Breast epithelium (tissue), 3 donors: ENCODE data around the gene BRME1.

ENCODE experiments used
- CTCF ChIP-seq, 3 donors: fragments of 450-650 bp; IDR thresholded peaks; one replicate each; pipeline ENCODE4 v1.5.1; 2016 to 2017; ENCODE audit warnings: antibody characterized with exemption in 3 of 3, mild to moderate bottlenecking in 3 of 3, moderate library complexity in 3 of 3
- POLR2AphosphoS5 ChIP-seq, 3 donors: sonication (generic); formaldehyde crosslinking; IDR thresholded peaks; one replicate each; pipeline ENCODE4 v1.6.1; 2017; ENCODE audit warnings: antibody characterized with exemption in 3 of 3

- TF ChIP-seq POLR2AphosphoS5 (IDR thresholded peaks at IDR 0.05) = no peak
- TF ChIP-seq CTCF (IDR thresholded peaks at IDR 0.05) = no peak
These were observed 6.5 kb downstream of the BRME1 start for GRCh38 chr19:13899393-13899792.
